SK-N-MC (cell line): Measurements from ENCODE around the gene USPL1.

Experiments
- DNase-seq: peaks from one replicate; pipeline ENCODE4 v3.0.0-alpha.2; 2011; ENCODE audit warnings: low read depth, low spot score
- H3K27ac ChIP-seq: fragments of 200-600 bp; sonication (generic); 2 replicates; pipeline ENCODE4 v1.5.1; 2016; ENCODE audit warnings: mixed run types
- H3K36me3 ChIP-seq: fragments of 200-600 bp; sonication (generic); 2 replicates; pipeline ENCODE4 v1.6.1; 2017; ENCODE audit warnings: antibody characterized with exemption, low read length, mixed read lengths; ENCODE audit not compliant: insufficient read depth
- H3K4me3 ChIP-seq: fragments of 200-600 bp; sonication (generic); 2 replicates; pipeline ENCODE4 v1.5.1; 2016
- H3K9ac ChIP-seq: fragments of 200-600 bp; sonication (generic); 2 replicates; pipeline ENCODE4 v1.8.0; 2017; ENCODE audit warnings: mixed run types, mixed read lengths; ENCODE audit not compliant: insufficient read length
- H3K9me3 ChIP-seq: fragments of 200-600 bp; sonication (generic); 2 replicates; pipeline ENCODE4 v1.6.1; 2017; ENCODE audit warnings: low read depth, mild to moderate bottlenecking, antibody characterized with exemption, low read length, moderate library complexity, mixed read lengths
- EZH2 ChIP-seq: fragments of 200-600 bp; sonication (generic); IDR thresholded peaks from one replicate; pipeline ENCODE4 v1.6.1; 2017; ENCODE audit warnings: antibody characterized with exemption
- FOXP2 ChIP-seq: optimal IDR thresholded peaks from 2 replicates; pipeline ENCODE3; 2011; ENCODE audit warnings: mild to moderate bottlenecking, moderate library complexity; ENCODE audit not compliant: insufficient read depth; ENCODE audit errors: extremely low read length, control extremely low read depth
- POLR2AphosphoS5 ChIP-seq: IDR thresholded peaks from 2 replicates; pipeline ENCODE4 v1.6.1; 2012; ENCODE audit warnings: mild to moderate bottlenecking, low read depth, low read length, borderline replicate concordance

The USPL1 gene

GRCh38 chr13:30702006-30702405 is 84.3 kb downstream of the USPL1 start:
- Histone ChIP-seq H3K9me3 (no peaks in the 10 kb centered on the region), H3K4me3 (no peak overlapping the region), H3K27ac (no peak overlapping the region), H3K36me3 (no peaks in the 10 kb centered on the region), H3K9ac (no peak overlapping the region)
- TF ChIP-seq POLR2AphosphoS5 = no peak
- TF ChIP-seq EZH2 = no peak
- no peak for DNase-seq

DNA sequence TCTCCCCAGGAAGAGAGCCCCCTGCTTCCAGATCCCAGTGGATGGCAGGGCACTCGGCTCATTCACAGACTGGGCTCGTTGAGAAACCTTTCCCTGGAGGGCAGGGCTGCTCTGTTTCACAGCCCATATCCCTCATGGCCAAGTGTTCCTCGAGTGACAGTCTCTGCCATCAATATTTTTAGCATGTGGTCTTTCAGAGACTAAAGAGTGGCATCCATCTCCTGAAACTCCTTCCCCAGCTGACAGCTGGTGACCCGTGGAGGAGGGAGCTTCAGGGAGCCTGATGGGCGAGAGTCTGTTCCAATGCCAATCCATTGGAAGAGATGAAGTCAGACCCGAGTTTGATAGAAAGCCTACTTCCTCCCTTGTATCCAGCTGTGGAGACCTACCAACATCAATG is 86.9 kb downstream of the USPL1 start:
- Histone ChIP-seq H3K9ac (no peak overlapping the region), H3K4me3 (no peak overlapping the region), H3K27ac (no peak overlapping the region), H3K36me3 (no peaks in the 10 kb centered on the region), H3K9me3 (no peaks in the 10 kb centered on the region)
- no peak for DNase-seq
- TF ChIP-seq EZH2 (no peak), FOXP2 (no peak), POLR2AphosphoS5 (no peak)

DNA sequence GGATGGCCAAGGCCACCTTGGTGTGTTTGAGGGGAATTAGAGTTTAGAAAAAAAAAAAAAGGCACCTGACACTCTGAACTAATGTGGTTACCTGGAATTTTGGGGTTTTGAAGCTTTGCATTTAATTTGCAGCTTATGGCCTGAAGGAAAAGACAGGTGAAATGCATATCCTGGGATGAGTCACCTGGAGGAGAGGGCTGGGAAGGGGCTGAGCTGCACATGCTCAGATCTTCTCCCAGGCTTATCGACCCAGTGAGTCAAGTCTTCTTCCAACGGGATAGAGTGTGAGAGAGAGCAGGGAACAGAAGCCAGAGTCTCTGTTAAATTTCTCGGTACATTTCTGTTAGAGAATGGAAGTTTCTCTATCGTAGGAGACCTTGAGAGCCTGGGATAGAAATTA is 88.0 kb downstream of the USPL1 start:
- no peak overlapping the region for H3K27ac ChIP-seq
- no peaks in the 10 kb centered on the region for H3K9me3 ChIP-seq
- H3K36me3 ChIP-seq = no peaks in the 10 kb centered on the region
- no peak for TF ChIP-seq POLR2AphosphoS5
- TF ChIP-seq FOXP2 = no peak
- no peak for TF ChIP-seq EZH2
- H3K4me3 ChIP-seq = no peak overlapping the region
- DNase-seq = no peak
- H3K9ac ChIP-seq = no peak overlapping the region

- H3K9ac ChIP-seq = no peak overlapping the region
- no peaks in the 10 kb centered on the region for H3K9me3 ChIP-seq
- H3K36me3 ChIP-seq = no peaks in the 10 kb centered on the region
- no peak overlapping the region for H3K4me3 ChIP-seq
- DNase-seq = no peak
- H3K27ac ChIP-seq = no peak overlapping the region
- TF ChIP-seq POLR2AphosphoS5 (no peak), EZH2 (no peak), FOXP2 (no peak)
Measured at GRCh38 chr13:30708541-30708940, 90.8 kb downstream of the USPL1 start.
